GM20431 (cell line): ENCODE measurements around the gene MRAS.

Experiments used
- in situ Hi-C: fragments of 300-500 bp; cut with MseI, MboI; formaldehyde crosslinking; loops from one replicate; pipeline ENCODE4 v1.15.0; 2020; ENCODE audit warnings: low sequenced_read_pairs; ENCODE audit not compliant: unreplicated experiment

Gene MRAS

GRCh38 chr3:138347960-138348753 lies at the start of gene MRAS:
TSS of gene MRAS (plus strand) at chr3:138348579. CDS start at chr3:138372884, 24,305 bp downstream.
- in situ Hi-C loops = no loop called here

GRCh38 chr3:138300647-138301046 lies 47.7 kb upstream of the MRAS start:
- in situ Hi-C loops = no loop called here

GRCh38 chr3:138303474-138303873 lies 44.9 kb upstream of the MRAS start:
- in situ Hi-C loops = no loop called here

DNA sequence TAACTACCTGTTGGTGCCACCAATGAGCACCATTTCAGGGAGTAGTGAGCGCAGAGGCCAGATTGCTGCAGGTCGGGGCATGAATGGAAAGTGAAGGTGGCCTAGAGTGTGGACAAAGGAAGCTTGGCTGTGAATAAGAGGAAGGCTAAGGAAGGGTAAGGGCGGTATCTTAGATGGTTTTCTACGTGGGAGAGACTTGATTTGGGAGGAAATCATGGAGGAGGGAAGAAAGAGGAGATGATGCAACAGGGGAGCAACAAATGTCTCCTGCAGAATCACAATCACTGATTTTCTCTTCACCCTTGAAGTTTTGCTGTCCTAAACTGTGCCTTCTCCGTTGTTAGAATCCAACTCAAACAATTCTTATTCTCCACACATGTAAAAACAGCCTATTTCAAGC lies 40.5 kb upstream of the MRAS start:
- in situ Hi-C loops = no loop called here

DNA sequence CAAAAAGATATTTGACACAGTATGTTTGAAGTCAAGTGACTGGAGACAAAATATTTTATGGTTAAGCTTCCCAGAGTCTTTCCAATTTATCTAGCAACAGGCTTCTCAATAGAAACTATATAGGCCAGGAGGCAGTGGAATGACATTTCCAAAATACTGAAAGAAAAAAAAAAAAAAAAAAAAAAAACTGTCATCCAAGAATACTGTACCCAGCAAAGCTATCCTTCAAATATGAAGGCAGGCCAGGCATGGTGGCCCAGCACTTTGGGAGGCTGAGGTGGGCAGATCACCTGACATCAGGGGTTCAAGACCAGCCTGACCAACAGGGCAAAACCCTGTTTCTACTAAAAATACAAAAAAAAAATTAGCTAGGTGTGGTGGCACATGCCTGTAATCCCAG lies 39.6 kb upstream of the MRAS start:
- in situ Hi-C loops = no loop called here

DNA sequence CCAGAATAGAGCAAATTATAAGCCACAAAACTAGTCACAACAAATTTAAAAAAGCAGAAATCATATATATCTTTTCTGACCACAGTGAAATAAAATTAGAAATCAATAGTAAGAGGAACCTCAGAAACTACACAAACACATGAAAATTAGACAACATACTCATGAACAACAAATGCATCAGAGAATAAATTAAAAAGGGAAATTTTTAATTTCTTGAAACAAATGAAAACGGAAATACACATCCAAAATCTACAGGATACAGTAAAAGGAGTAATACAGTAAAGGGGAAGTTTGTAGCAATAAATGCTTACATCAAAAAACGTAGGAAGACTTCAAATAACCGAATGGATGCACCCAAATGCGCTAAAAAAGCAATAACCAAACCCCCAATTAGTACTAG lies 37.9 kb upstream of the MRAS start:
- in situ Hi-C loops = no loop called here

- in situ Hi-C loops = no loop called here
These were observed 33.6 kb upstream of the MRAS start for GRCh38 chr3:138314751-138315150.

GRCh38 chr3:138317687-138318086 lies 30.7 kb upstream of the MRAS start:
- in situ Hi-C loops = no loop called here

DNA sequence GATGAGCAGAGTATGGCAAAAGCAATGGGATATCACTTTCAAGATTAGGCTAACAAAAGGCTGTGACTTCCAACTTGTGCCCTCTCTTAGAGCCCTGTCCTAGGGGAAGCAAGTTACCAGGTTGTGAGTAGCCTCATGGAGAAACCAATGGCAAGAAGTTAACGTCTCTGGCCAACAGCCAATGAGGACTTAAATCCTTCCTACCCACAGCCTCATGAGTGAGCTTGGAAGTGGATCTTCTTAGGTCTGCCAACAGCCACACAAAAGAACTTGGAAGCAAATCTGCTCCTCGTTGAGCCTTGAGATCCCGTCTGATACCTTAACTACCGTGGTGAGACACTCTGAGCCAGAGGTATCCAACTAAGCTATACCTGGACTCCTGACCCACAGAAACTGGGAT lies 24.4 kb upstream of the MRAS start:
- in situ Hi-C loops = no loop called here

DNA sequence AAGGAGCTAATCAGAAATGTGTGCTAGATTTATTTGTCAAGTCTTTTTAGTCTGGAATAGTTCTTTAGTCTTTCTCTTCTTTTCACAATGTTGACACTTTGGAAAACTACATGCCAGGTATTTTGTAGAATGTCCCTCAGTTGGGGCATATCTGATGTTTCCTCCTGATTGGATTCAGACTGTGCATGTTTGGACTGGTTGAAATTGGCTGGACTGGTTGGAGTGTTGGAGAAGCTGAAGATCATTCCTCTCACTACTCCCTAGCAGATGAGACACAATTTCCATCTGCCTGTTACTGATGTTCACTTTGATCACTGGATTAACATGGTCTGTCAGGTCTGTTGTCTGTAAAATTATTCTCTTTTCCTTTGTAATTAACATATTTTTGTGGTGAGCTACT lies 22.4 kb upstream of the MRAS start:
- in situ Hi-C loops = no loop called here

- in situ Hi-C loops = no loop called here
These were observed 21.3 kb upstream of the MRAS start for GRCh38 chr3:138326866-138327595.

DNA sequence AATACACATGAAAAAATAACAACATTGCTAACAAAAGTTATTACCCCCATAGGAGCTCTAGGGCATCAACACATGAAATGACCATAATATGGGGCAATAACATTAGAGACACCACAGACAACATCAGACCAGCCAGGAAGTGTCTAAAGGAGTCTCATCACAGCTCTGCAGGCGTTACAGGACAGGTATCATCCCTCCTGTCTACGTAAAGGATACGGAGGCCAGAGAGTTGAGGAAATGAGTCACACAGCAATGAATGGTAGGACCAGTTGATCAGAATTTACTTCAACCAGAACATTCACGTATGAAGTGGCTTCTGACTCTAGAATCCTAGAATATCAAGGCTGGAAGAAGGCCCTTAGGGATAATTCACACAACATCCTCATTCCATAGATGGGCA lies 20.5 kb upstream of the MRAS start:
- in situ Hi-C loops = no loop called here

DNA sequence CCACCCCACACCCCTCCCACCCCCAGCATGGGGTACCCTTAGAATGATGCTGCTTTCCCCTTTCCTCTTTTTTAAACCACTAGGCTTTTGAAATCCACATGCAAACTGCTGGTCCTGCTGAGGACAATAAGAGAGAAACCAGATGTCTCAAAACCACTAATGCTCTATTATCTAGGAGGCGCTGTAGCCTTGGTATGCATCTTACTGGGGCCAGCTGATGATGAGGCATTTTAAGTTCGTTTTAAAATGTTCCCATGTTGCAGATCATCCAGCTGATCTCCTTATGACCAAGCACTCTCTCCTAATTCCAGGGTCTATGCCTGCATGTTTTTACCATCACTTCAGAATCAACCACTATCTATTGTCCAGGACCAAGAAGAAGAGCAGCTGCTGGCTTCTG lies 20.0 kb upstream of the MRAS start:
- in situ Hi-C loops = no loop called here

DNA sequence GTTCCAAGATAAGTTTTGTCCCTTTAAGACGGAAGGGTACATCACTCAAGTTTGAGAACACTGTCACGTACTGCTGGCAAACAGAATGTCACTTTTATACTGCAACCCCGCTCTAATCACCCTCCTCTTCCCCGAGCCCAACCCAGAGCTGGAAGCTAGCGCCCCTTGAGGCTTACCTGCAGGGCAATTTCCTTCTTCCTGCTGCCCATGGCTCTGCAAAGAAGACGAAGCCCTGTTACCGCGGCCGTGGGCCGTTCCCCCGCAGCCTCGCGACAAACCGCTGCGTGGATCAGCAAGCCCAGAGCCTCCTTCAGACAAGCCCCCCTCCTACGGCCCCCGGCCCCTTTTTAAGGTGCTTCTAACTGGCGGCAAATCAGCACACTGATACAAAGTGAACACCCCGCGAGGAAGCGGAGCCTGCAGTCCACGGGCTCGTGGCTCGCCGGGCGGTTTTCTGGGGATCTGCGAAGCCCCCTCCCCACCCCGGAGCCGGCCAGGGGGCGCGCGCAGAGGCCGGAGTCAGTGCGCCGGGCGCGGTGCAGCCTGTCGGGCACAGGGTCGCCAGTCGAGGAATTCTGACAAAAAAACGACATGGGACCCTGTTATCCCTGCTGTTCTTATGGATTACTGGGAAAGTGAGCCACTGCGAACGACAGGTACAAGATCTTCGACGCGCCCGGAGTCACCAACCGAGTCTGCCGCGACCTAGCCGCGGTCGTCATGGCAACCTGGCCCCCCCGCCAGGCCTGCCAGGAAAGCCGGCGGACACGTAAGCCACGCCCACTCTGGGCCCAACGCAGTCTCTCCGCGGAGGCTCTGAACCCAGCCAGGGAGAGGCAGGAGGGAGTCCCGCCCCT lies 19.0 kb upstream of the MRAS start, which contains the start of gene NME9:
Gene NME9 (minus strand): TSS at position 725 of the 857 bp plus-strand sequence. CDS start 516 bp downstream, at position 209.
- in situ Hi-C loops = no loop called here

- in situ Hi-C loops = no loop called here
These were observed 18.4 kb upstream of the MRAS start for GRCh38 chr3:138329984-138330293.

- in situ Hi-C loops = no loop called here
These were observed 17.1 kb upstream of the MRAS start for GRCh38 chr3:138331143-138331894.

DNA sequence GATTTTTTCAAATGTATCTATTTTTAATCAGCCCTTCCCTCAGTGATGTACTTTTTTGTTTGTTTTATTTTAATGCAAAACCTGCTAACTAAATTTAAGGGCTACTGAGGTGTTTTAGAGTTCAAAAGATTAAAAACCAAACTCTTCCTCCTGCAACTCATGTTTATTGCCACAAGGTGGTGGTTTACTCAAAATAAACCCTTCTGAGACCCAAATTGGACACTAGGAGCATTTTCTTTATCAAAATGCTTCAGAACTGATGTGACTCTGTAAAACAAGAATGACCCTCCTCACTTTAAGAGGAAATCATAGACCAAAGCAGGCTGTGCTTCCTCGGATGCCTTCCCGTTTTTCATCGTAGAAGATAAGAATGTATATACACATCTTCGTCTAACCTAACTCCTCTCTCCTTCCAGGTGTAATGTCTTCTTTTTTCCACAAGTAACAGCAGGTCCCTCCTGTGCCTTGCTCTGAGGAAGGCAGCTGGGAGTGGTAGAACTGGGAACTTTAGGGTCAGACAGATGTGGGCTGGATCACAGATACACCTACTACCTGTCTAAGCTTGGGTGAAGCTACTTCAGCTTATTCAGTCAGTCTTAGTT lies 15.8 kb upstream of the MRAS start:
- in situ Hi-C loops = no loop called here

GRCh38 chr3:138334608-138335007 lies 13.8 kb upstream of the MRAS start:
- in situ Hi-C loops = no loop called here

DNA sequence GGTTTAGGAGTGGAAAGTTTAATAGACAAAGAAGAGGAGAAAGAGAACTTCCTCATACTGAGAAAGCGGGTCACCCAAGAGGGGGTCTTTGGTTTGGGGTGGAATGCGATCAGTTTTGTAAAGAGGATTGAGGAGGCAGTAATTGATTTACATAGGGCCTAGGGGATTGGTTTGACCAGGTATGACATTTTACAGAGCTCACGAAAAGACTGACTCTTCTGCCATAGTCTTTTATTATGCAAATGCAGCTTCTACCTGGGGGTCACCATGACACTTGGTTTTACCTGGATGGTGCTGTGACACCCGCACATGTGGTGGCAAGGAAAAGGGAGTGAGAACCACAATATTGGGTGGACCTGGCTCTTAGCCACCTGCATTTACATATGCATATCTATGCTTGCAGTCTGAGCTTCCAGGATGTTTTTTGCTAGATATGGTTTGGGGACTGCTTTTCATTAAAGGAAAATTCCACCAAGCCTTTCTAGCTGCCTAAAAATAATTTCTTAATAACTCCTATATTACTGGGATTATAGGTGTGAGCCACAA lies 11.9 kb upstream of the MRAS start:
- in situ Hi-C loops = no loop called here
